ENCODE measurements around the gene ACKR4. TPM values are rescaled to one million over a fixed set of nuclear protein-coding genes. Genes with fewer than 3 reads are reported as not detected.

Gene ACKR4
- total and polyA plus RNA-seq, 10 donors: 0.50 to 2.6 (median 1.2) TPM

DNA sequence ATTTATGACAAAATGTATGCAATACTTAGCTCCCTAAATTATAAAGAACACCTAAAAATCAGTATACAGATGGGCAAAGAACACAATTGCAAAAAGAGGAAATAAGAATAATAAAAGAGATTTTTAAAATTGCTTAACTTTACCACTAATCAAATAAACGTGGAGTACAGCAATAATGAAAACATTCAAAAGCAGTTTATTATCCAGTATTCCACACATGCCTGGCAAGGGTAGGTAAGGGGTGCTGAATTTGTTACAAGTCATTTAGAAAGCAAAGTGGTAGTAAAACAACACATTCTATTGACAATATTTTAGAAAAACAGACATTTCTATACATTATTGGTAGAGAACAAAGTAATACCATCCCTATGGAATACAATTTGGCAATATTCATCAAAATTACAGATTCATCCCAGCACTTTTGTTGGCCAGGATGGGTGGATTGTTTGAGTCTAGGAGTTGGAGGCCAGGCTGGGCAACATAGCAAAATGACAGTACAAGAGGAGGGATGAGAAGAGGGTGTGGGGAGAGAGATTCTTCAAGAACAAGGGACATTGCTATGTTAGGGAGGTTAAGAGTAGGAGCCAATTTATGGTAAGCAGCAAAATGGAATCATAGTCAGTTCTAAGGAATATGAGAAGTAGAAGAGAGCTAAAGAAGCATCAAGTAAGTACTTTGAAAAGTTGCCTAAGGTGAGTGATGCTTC lies 3.7 kb upstream of the ACKR4 start:
- no peak for DNase-seq
- no peak for TF ChIP-seq POLR2A (IDR thresholded peaks at IDR 0.05)
- Histone ChIP-seq H3K9me3 (peaks cover 0 to 4% (median 0%) of the 10 kb centered on the region in 8 donors), H3K27me3 (replicated peaks in 1 of 7) (no peaks in the 10 kb centered on the region), H3K4me3 (no peak overlapping the region), H3K27ac (no peak overlapping the region), H3K4me1 (no peaks in the 10 kb centered on the region), H3K36me3 (peaks cover 0 to 56% (median 7%) of the 10 kb centered on the region in 6 donors)
- intact Hi-C loops (cut with DNase I; ENCODE audit: low total_unique reads): no loop called here
- WGBS, 5 donors: 21 to 75% (median 47%) methylated on average over 1 of the region's 1 CpG

DNA sequence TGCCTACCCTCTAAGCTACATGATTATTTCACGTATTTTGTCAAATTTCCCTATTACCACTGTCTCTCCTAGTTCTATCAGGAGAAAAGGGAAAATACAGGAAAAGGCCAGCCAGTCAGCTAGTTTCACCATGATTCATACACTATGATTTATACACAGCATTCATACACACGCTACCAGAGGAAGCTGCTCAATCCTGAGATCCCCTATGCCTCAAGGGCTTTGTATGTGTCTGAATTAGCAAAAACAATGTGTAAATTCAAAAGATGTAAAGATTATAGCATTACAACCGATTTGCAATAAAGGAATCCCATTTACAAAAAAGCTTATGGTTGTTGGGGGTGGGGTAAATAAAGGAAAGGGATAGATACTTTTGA lies 3.1 kb upstream of the ACKR4 start:
- Histone ChIP-seq H3K27ac (no peak overlapping the region), H3K4me1 (no peaks in the 10 kb centered on the region), H3K4me3 (no peak overlapping the region), H3K36me3 (peaks cover 0 to 60% (median 11%) of the 10 kb centered on the region in 6 donors), H3K9me3 (peaks cover 0 to 4% (median 0%) of the 10 kb centered on the region in 8 donors), H3K27me3 (replicated peaks in 1 of 7) (no peaks in the 10 kb centered on the region)
- no peak for DNase-seq
- TF ChIP-seq POLR2AphosphoS5 (IDR thresholded peaks at IDR 0.05) (no peak), POLR2A (IDR thresholded peaks at IDR 0.05) (no peak)
- TF ChIP-seq, protein P1, sequence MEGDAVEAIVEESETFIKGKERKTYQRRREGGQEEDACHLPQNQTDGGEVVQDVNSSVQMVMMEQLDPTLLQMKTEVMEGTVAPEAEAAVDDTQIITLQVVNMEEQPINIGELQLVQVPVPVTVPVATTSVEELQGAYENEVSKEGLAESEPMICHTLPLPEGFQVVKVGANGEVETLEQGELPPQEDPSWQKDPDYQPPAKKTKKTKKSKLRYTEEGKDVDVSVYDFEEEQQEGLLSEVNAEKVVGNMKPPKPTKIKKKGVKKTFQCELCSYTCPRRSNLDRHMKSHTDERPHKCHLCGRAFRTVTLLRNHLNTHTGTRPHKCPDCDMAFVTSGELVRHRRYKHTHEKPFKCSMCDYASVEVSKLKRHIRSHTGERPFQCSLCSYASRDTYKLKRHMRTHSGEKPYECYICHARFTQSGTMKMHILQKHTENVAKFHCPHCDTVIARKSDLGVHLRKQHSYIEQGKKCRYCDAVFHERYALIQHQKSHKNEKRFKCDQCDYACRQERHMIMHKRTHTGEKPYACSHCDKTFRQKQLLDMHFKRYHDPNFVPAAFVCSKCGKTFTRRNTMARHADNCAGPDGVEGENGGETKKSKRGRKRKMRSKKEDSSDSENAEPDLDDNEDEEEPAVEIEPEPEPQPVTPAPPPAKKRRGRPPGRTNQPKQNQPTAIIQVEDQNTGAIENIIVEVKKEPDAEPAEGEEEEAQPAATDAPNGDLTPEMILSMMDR (IDR thresholded peaks at IDR 0.05 in 8 of 11, conservative IDR thresholded peaks at IDR 0.05 in 3 of 11): no peak
- intact Hi-C loops (cut with DNase I; ENCODE audit: low total_unique reads): no loop called here
- 74 to 90% (median 85%) methylated on average over 3 of the region's 3 CpGs for WGBS, 5 donors

DNA sequence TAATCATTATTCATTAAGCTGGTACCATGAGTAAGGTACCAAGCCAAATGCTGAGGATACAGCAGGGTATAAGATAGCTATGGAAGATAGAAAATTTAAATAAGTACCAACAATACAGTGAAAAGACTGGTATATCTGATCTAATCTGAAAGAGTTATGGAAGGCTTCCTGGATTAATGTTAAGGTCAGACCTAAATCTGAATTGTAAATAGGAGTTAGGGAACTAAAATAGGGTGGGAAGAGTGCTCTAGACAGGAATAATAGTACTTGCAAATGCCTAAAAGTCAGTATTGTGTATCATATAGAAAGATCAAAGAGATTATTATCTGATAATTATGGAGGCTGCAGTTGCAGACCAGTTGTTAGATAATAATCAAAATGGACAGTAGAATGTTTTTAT lies 2.6 kb upstream of the ACKR4 start:
- no peak overlapping the region for H3K27ac ChIP-seq
- peaks cover 0 to 4% (median 0%) of the 10 kb centered on the region in 8 donors for H3K9me3 ChIP-seq
- DNase-seq: no peak
- H3K4me3 ChIP-seq: no peak overlapping the region
- intact Hi-C loops (cut with DNase I; ENCODE audit: low total_unique reads): no loop called here
- H3K27me3 ChIP-seq (replicated peaks in 1 of 7): no peaks in the 10 kb centered on the region
- TF ChIP-seq POLR2AphosphoS5 (IDR thresholded peaks at IDR 0.05) (no peak), POLR2A (IDR thresholded peaks at IDR 0.05) (no peak)
- TF ChIP-seq, protein P1 (IDR thresholded peaks at IDR 0.05 in 8 of 11, conservative IDR thresholded peaks at IDR 0.05 in 3 of 11): no peak
- peaks cover 0 to 60% (median 15%) of the 10 kb centered on the region in 6 donors for H3K36me3 ChIP-seq
- no peaks in the 10 kb centered on the region for H3K4me1 ChIP-seq

DNA sequence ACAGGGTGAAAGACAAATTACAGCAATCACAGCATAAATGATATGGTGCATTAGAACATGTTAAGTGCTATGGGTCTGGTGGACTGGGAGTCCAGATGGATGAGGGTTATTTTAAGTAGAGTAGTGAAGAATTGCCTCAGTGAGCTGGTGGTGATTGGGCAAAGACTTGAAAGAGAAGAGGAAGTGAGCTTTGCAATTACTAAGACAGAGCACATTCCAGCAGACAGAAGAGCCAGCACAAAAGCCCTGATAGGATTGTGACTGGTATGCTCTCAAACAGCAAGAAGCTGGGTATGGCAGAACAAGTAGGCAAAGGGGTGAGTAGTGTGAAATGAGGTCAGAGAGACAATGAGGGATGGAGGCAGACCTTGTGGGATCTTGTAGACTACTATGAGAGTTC lies 2.1 kb upstream of the ACKR4 start:
- peaks cover 0 to 56% (median 15%) of the 10 kb centered on the region in 6 donors for H3K36me3 ChIP-seq
- DNase-seq: no peak
- no peak overlapping the region for H3K4me3 ChIP-seq
- H3K9me3 ChIP-seq: peaks cover 0 to 4% (median 0%) of the 10 kb centered on the region in 8 donors
- no peaks in the 10 kb centered on the region for H3K4me1 ChIP-seq
- H3K27me3 ChIP-seq (replicated peaks in 1 of 7): no peaks in the 10 kb centered on the region
- H3K27ac ChIP-seq: no peak overlapping the region
- TF ChIP-seq POLR2AphosphoS5 (IDR thresholded peaks at IDR 0.05): no peak
- intact Hi-C loops (cut with DNase I; ENCODE audit: low total_unique reads): no loop called here

DNA sequence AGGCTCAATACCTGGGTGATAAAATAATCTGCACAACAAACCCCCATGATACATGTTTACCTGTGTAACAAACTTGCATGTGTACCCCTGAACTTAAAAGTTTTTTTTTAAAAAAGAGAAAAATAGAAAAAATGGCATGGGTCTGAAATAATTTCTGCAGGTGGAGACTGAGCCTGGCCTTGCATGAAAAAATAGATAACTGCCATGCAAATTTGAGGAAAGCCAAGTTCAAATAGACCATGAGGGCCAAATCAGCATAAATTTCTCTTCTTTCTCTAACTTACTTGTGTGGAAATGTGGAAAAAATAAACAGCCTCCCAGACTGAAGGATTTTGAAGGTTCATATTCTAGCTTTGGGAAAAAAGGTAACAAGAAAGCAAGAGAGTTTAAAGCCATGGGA lies 744 bp upstream of the ACKR4 start:
- H3K4me3 ChIP-seq: no peak overlapping the region
- no peaks in the 10 kb centered on the region for H3K4me1 ChIP-seq
- H3K27me3 ChIP-seq (replicated peaks in 1 of 7): no peaks in the 10 kb centered on the region
- H3K36me3 ChIP-seq: peaks cover 0 to 44% (median 11%) of the 10 kb centered on the region in 6 donors
- DNase-seq: no peak
- no peaks in the 10 kb centered on the region for H3K9me3 ChIP-seq
- intact Hi-C loops (cut with DNase I; ENCODE audit: low total_unique reads): no loop called here
- H3K27ac ChIP-seq: no peak overlapping the region
- TF ChIP-seq, protein P1 (IDR thresholded peaks at IDR 0.05 in 8 of 11, conservative IDR thresholded peaks at IDR 0.05 in 3 of 11): no peak
- TF ChIP-seq POLR2AphosphoS5 (IDR thresholded peaks at IDR 0.05): no peak
